CD4-positive, alpha-beta T cell treated with Interleukin-1 beta for 1 hour (primary cell): ENCODE measurements around the gene MGST2.
A peak's percentile ranks its signal among the peaks of the same experiment; 100 is the strongest.
"Not testable (repeated sequence)": the region's sequence is repeated elsewhere in the genome, so short reads cannot be mapped to it uniquely, and the experiment has no call there.

Experiments used
- DNase-seq, 2 donors: peaks; one replicate each; pipeline ENCODE4 v3.0.0-alpha.2; 2020 to 2022

The MGST2 gene

GRCh38 chr4:139665690-139666529 lies at the start of gene MGST2:
Gene MGST2 (plus strand): TSS chr4:139665819. CDS start chr4:139666020, 201 bp downstream.
- DNase-seq, result peak; percentile 13 to 21

GRCh38 chr4:139617702-139618490 lies 47.7 kb upstream of the MGST2 start:
- DNase-seq, result no peak

GRCh38 chr4:139619644-139620043 lies 46.0 kb upstream of the MGST2 start:
- no peak for DNase-seq

GRCh38 chr4:139622901-139623381 lies 42.7 kb upstream of the MGST2 start:
- no peak for DNase-seq

- DNase-seq, result no peak
These were observed 41.1 kb upstream of the MGST2 start for GRCh38 chr4:139624441-139625092.

GRCh38 chr4:139625093-139625455 lies 40.5 kb upstream of the MGST2 start:
- DNase-seq, result no peak

- DNase-seq, result no peak
These were observed 40.1 kb upstream of the MGST2 start for GRCh38 chr4:139625482-139625881.

- no peak for DNase-seq
These were observed 37.2 kb upstream of the MGST2 start for GRCh38 chr4:139628184-139629012.

GRCh38 chr4:139629436-139630125 lies 36.0 kb upstream of the MGST2 start:
- no peak for DNase-seq

- DNase-seq, result no peak
These were observed 35.5 kb upstream of the MGST2 start for GRCh38 chr4:139630126-139630495.

GRCh38 chr4:139630991-139631390 lies 34.6 kb upstream of the MGST2 start:
- no peak for DNase-seq

GRCh38 chr4:139631791-139632190 lies 33.8 kb upstream of the MGST2 start:
- no peak for DNase-seq

GRCh38 chr4:139632739-139633138 lies 32.9 kb upstream of the MGST2 start:
- not testable (repeated sequence) for DNase-seq

GRCh38 chr4:139633195-139633594 lies 32.4 kb upstream of the MGST2 start:
- DNase-seq, result no peak

GRCh38 chr4:139633661-139634060 lies 32.0 kb upstream of the MGST2 start:
- no peak for DNase-seq

GRCh38 chr4:139635966-139636365 lies 29.7 kb upstream of the MGST2 start:
- DNase-seq, result no peak

- not testable (repeated sequence) for DNase-seq
These were observed 27.3 kb upstream of the MGST2 start for GRCh38 chr4:139638306-139638705.

- DNase-seq, result no peak
These were observed 26.0 kb upstream of the MGST2 start for GRCh38 chr4:139639654-139640053.

- DNase-seq, result no peak
These were observed 24.4 kb upstream of the MGST2 start for GRCh38 chr4:139641218-139641617.

- no peak for DNase-seq
These were observed 23.3 kb upstream of the MGST2 start for GRCh38 chr4:139642364-139642763.

- DNase-seq, result no peak
These were observed 22.4 kb upstream of the MGST2 start for GRCh38 chr4:139643042-139643895.
